ENCODE data around the gene ARL15. TPM values are rescaled to one million over a fixed set of nuclear protein-coding genes. Genes with fewer than 3 reads are reported as not detected.

The ARL15 gene
- total and polyA plus RNA-seq, 9 of the 15 experiments (the other 6 are each of a cell fraction or from before 2014, with no cell fraction given), result 18.5 to 80.4 (median 57.0) TPM

GRCh38 chr5:54024466-54024865, 285.9 kb downstream of the ARL15 start (continued):
- TF ChIP-seq, protein P1, sequence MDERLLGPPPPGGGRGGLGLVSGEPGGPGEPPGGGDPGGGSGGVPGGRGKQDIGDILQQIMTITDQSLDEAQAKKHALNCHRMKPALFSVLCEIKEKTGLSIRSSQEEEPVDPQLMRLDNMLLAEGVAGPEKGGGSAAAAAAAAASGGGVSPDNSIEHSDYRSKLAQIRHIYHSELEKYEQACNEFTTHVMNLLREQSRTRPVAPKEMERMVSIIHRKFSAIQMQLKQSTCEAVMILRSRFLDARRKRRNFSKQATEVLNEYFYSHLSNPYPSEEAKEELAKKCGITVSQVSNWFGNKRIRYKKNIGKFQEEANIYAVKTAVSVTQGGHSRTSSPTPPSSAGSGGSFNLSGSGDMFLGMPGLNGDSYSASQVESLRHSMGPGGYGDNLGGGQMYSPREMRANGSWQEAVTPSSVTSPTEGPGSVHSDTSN (CRISPR knock-in tag; IDR thresholded peaks at IDR 0.05; ENCODE audit: low read depth), result no peak
- TF ChIP-seq, protein P1 (tag; conservative IDR thresholded peaks at IDR 0.05; ENCODE audit: low read depth), result no peak
- TF ChIP-seq LEF1 (IDR thresholded peaks at IDR 0.05), result no peak

DNA sequence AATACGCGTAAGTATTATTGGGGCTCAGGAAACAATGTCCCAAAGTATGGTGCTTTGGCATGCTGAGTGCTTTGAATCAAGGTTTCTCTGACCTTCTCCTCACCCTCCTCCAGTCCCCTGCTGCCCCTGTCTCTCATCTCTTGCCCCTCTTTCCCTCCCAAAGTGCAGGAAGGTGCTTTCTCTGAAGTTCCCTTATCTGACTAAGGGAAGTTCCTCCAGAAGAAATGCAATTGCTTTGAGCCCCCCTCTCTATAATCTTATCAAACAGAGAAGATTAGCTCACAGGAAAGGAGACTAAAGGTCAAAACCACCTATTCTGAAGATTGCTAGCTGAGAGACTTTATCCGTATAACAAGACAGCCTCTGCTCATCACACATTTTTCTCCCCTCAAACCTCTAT, 288.1 kb downstream of the ARL15 start:
- Histone ChIP-seq H3K4me2 (ENCODE audit: insufficient read depth, low read length) (peak overlapping the region; percentile 28), H3K79me2 (ENCODE audit: control insufficient read depth, insufficient read depth, low read length) (peaks cover 9% of the 10 kb centered on the region; the same call in 2 of the 3 replicates), H3K27ac (ENCODE audit: extremely low read depth, low read depth, low read length) (peak overlapping the region; percentile 32), H3K9me1 (ENCODE audit: control insufficient read depth, insufficient read depth, low read length) (no peaks in the 10 kb centered on the region), H3K36me3 (ENCODE audit: control insufficient read depth, insufficient read depth, low read length) (no peaks in the 10 kb centered on the region), H3K9me3 (replicated peaks; ENCODE audit: control insufficient read depth, insufficient read depth, low read depth, low read length) (no peaks in the 10 kb centered on the region), H3K9ac (ENCODE audit: insufficient read depth in 1 of 2, low read depth in 2 of 2, low read length in 2 of 2) (peak overlapping the region in 1 of 2 experiments; percentile 33; a peak in 2 of 4 replicates), H3K4me1 (replicated peaks in 1 of 2; ENCODE audit: control insufficient read depth in 2 of 2, insufficient read depth in 2 of 2, low read length in 2 of 2) (peaks cover 6 to 22% of the 10 kb centered on the region in 2 experiments; a peak in 3 of 5 replicates), H3K4me3 (no peak overlapping the region), H4K20me1 (replicated peaks; ENCODE audit: control insufficient read depth, insufficient read depth, low read length) (no peaks in the 10 kb centered on the region), H2AFZ (ENCODE audit: low read depth, low read length) (no peak overlapping the region), H3K27me3 (ENCODE audit: control insufficient read depth in 2 of 2, insufficient read depth in 2 of 2, low read length in 2 of 2) (no peaks in the 10 kb centered on the region)
- FAIRE-seq (no peak), ATAC-seq (peak; percentile 72), DNase-seq (ENCODE audit: extremely low read depth in 1 of 4, low spot score in 3 of 4) (peak in 2 of 4 experiments; percentile 7 to 14)
- in situ Hi-C loops (cut with MboI) (no loop called here), intact Hi-C loops (cut with micrococcal nuclease) (no loop called here)
- no TSS peak for BruUV-seq (replicated peaks)
- 38% methylated on average over 3 of the region's 3 CpGs for WGBS (ENCODE audit: insufficient coverage, low coverage, missing lambda C conversion rate)
- ChIA-PET CTCF (ENCODE audit: low intra/inter-chr PET ratio) (no interaction called here), POLR2A (interaction anchor here (1.0 to 1.1 kb wide), 3 partner anchors 9 to 13 kb away, joined by 3 to 4 read pairs (median 3); no protein-coding TSS in a partner anchor)
- TF ChIP-seq THAP7 (CRISPR knock-in tag; IDR thresholded peaks at IDR 0.05), result no peak
- TF ChIP-seq CAMTA2 (CRISPR knock-in tag; conservative IDR thresholded peaks at IDR 0.05), result no peak
- peak; percentile 17; the same call in 1 of the 2 replicates for TF ChIP-seq ZEB2 (IDR thresholded peaks at IDR 0.05)
- no peak for TF ChIP-seq ZHX1 (conservative IDR thresholded peaks at IDR 0.05; ENCODE audit: low read length)
- TF ChIP-seq ZNF57 (CRISPR knock-in tag; IDR thresholded peaks at IDR 0.05), result no peak
- TF ChIP-seq CREB3L1 (IDR thresholded peaks at IDR 0.05; ENCODE audit: borderline replicate concordance, low read depth), result no peak

Data from K562 (cell line).